GM12875 (cell line): ENCODE results near the gene FAM50A.

Experiments used
- H3K4me3 ChIP-seq: one replicate; pipeline ENCODE4 v1.5.1; 2011; ENCODE audit warnings: low read depth, low read length, control low read depth
- TF ChIP-seq, protein P1 (sequence below): IDR thresholded peaks from 2 replicates; pipeline ENCODE4 v1.5.1; 2011; ENCODE audit warnings: low read depth, mild to moderate bottlenecking, control low read depth, inconsistent platforms, low read length, moderate library complexity, borderline replicate concordance; ENCODE audit not compliant: insufficient read depth

The FAM50A gene

DNA sequence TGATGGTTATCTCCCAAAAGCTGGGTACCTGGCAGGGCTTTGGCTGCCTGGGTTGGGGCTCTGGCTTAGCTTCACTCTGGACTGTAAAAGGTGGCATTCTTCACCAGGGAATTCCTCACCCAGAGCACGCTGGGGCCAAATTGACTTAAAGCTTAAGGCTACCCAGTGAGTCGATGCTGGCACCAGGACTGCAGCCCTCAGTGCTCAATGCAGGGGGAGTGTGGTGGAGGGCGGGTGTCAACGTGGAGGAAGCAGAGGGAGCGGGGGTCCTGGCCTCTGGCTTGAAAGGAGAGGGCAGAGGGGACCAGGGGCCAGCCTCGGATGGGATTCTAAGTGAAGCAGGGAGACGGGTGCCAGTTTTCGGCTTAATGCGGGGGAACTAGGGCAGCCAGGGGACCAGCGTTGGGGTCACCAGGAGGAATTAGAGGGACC is 446 bp upstream of the FAM50A start:
- TF ChIP-seq, protein P1, sequence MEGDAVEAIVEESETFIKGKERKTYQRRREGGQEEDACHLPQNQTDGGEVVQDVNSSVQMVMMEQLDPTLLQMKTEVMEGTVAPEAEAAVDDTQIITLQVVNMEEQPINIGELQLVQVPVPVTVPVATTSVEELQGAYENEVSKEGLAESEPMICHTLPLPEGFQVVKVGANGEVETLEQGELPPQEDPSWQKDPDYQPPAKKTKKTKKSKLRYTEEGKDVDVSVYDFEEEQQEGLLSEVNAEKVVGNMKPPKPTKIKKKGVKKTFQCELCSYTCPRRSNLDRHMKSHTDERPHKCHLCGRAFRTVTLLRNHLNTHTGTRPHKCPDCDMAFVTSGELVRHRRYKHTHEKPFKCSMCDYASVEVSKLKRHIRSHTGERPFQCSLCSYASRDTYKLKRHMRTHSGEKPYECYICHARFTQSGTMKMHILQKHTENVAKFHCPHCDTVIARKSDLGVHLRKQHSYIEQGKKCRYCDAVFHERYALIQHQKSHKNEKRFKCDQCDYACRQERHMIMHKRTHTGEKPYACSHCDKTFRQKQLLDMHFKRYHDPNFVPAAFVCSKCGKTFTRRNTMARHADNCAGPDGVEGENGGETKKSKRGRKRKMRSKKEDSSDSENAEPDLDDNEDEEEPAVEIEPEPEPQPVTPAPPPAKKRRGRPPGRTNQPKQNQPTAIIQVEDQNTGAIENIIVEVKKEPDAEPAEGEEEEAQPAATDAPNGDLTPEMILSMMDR, result no peak
- H3K4me3 ChIP-seq, result peak overlapping the region; percentile 29

DNA sequence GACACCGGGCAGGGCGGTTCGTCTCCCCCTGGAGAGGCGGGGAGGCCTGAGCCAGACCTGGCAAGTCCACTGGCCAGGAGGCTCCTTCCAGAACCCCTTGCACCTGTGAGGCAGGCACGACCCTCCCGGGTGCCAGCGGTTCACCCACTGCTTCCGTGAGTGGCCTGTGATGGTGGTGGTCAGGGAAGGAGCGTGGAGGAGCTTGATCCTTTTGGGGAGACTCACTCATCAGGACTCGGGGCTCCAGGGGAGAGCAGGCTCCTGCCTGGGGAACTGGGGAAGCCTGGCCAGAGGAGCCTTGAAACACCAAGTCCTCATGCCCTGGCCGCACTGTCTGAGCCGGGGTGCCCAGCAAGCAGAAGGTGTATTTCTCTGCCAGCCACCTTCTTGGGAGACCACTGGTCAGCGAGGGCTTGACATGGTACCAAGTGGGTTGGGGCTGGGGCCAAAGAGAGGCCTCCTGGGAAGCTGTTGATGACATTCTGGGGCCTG is 860 bp downstream of the FAM50A start:
- peak overlapping the region; percentile 73 for H3K4me3 ChIP-seq
- TF ChIP-seq, protein P1, result no peak

DNA sequence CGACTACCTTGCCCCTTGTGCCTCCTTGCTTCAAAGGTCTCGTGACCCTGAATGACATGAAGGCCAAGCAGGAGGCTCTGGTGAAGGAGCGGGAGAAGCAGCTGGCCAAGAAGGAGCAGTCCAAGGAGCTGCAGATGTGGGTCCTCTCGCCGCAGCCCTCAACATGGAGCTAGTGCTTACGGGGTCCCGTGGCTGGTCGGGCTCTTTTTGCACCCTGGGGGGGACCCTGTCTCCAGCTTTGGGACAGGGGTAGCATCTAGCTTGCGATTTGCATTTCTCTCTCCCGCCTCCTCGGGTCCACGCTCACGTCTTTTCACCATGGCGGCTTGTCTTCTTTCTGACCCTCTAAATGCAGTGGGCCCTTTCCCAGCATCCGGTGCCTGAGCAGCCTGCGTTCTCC is 1.8 kb downstream of the FAM50A start:
- H3K4me3 ChIP-seq, result no peak overlapping the region
- TF ChIP-seq, protein P1, result no peak

DNA sequence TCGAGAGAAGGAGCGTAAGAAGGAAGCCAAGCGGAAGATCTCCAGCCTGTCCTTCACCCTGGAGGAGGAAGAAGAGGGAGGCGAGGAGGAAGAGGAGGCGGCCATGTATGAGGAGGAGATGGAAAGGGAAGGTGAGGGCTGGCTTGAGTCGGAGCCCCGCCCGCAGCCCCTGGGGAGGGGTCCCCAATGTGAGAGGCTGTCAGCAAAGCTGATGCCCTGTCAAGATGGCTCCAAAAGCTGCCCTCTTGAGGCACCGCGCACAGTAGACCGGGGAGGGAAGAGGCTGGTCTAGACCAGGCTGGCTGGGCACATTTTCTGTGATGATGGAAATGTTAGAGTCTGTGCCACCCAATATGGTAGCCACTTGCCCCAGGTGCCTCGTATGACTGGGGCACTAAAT is 2.5 kb downstream of the FAM50A start:
- TF ChIP-seq, protein P1, result no peak
- no peak overlapping the region for H3K4me3 ChIP-seq

DNA sequence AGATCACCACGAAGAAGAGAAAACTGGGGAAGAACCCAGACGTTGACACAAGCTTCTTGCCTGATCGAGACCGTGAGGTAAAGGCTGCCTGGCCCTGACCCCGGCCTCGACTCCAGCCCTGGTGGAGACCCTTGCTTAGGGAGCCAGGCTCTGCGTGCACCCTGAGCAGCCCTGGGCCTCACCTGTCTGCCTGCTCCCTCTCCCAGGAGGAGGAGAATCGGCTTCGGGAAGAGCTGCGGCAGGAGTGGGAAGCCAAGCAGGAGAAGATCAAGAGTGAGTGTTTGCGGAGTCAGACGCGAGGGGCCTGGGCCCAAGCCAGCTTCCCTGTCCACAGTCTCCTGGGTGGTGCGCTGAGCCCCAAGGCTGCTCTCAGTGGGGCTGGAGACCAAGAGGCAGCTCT is 4.5 kb downstream of the FAM50A start:
- H3K4me3 ChIP-seq, result no peak overlapping the region
- TF ChIP-seq, protein P1, result no peak

DNA sequence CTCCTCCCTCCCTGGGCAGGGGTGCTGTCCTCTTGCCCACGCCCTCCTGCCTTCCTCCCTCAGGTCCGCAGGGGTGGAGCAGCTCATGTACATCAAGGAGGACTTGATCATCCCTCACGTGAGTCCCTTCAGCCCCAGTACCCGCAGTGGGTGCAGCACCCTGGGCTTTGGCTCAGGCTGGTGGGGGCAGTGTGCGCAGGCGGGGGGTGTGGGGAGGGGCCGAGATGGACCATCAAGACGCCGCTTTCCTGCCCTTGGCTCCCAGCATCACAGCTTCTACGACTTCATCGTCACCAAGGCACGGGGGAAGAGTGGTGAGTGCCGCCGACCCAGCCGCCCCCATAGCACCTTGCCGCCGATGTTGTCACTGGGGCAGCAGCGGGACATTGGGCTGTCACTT is 5.7 kb downstream of the FAM50A start:
- H3K4me3 ChIP-seq, result no peak overlapping the region
- TF ChIP-seq, protein P1, result no peak

DNA sequence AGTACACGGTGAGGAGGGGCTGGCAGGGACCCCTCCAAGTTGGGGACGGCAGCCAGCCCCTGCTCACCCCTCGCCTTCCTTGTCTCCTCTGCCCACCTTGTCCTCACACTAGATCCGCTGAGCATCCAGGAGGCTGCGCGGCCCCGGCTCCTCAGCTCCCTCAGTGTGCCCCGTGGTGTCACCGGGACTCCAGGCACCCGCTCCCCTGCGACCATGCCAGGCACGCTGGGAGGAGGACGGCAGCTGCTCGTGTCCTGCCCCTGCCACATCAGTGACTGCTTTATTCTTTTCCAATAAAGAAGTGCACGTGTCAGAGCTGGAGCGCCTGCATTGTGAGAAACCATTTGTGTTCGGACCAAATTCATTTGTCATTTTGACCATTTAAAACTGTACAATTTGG is 6.4 kb downstream of the FAM50A start:
- TF ChIP-seq, protein P1, result no peak
- no peak overlapping the region for H3K4me3 ChIP-seq
